ENCODE data around the gene ST3GAL3. TPM values are rescaled to one million over a fixed set of nuclear protein-coding genes. Genes with fewer than 3 reads are reported as not detected.

ST3GAL3 gene
- total and polyA plus RNA-seq, 2 donors (not counting 3 experiments of a cell fraction or from before 2014, with no cell fraction given), result 14.3 to 35.8 TPM

DNA sequence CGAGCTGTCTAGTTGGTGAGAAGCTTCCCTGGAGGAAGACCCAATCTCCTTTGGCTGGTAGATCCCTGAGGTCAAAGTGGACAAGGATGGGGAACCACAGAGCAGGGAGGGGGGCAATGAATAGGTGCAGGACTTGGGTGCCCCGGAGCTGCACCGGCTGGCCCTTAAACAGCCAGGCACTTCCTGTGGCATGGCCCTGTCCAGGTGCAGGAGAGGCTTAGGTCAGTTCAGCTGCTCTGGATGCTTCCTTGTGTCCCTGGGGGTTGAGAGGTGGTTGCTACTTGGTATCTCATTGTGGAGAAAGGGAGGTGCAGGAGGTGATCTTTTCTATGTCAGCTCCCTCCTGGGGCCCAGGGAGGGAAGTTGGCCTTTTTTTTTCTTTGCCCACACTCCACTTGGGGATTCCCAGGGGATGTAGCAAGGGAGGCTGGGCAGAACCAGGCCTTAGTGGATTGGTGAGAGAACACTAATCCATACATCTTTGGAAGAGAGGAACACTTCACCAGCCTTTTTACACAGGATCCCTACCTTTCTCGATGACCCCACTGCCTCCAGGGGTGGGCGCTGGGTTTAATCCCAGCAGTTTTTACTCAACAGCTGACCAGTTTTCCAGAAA, 1.2 kb upstream of the ST3GAL3 start:
- Histone ChIP-seq H2AFZ (ENCODE audit: low read depth, low read length) (no peak overlapping the region), H3K4me1 (ENCODE audit: control insufficient read depth, extremely low read depth, insufficient read depth, low read length) (peaks cover 30% of the 10 kb centered on the region), H3K27me3 (ENCODE audit: control insufficient read depth in 2 of 2, insufficient read depth in 2 of 2, low read length in 2 of 2) (no peaks in the 10 kb centered on the region), H3K36me3 (ENCODE audit: control insufficient read depth in 2 of 2, extremely low read depth in 1 of 2, insufficient read depth in 2 of 2, low read length in 2 of 2) (peaks cover 16 to 21% of the 10 kb centered on the region in 2 experiments), H3K4me2 (ENCODE audit: insufficient read depth, low read length) (peak overlapping the region; percentile 14), H4K20me1 (replicated peaks; ENCODE audit: control insufficient read depth, extremely low read depth, insufficient read depth, low read length) (no peaks in the 10 kb centered on the region), H3K4me3 (replicated peaks in 1 of 3; ENCODE audit: insufficient read depth in 1 of 3, low read depth in 1 of 3, low read length in 3 of 3) (peak overlapping the region in 1 of 3 experiments; percentile 36), H3K9me1 (replicated peaks; ENCODE audit: control insufficient read depth, extremely low read depth, insufficient read depth, low read length) (no peaks in the 10 kb centered on the region), H3K79me2 (ENCODE audit: control insufficient read depth, insufficient read depth, low read length) (peaks cover 19% of the 10 kb centered on the region), H3K9me3 (replicated peaks; ENCODE audit: control insufficient read depth, insufficient read depth, low read length) (no peaks in the 10 kb centered on the region), H3K9ac (replicated peaks; ENCODE audit: extremely low read depth, insufficient read depth, low read length) (peak overlapping the region; percentile 22), H3K27ac (ENCODE audit: insufficient read depth, low read depth, low read length) (no peak overlapping the region)
- CTCF ChIA-PET, result interaction anchor here (0.6 to 3.0 kb wide), 6 partner anchors 10 to 228 kb away, joined by 3 to 24 read pairs (median 4); partner anchors contain the start of gene ARTN
- intact Hi-C loops (cut with micrococcal nuclease) (loop anchor here (2.0 to 5.0 kb wide), 3 partner anchors 57 to 341 kb away; no protein-coding TSS in a partner anchor), dilution Hi-C loops (cut with MboI; ENCODE audit: extremely low pct_ligation_motif_present, low sequenced_read_pairs) (no loop called here)
- no TSS peak for BruUV-seq (replicated peaks)
- POLR2A ChIA-PET, result interaction anchor here (1.4 to 2.1 kb wide), 2 partner anchors 17 to 56 kb away, joined by 6 to 11 read pairs; partner anchors contain the start of gene KDM4A
- FAIRE-seq (no peak), DNase-seq (ENCODE audit: low read depth, low spot score) (peak; percentile 21)
- TF ChIP-seq POLR2AphosphoS5 (IDR thresholded peaks at IDR 0.05; ENCODE audit: insufficient read depth, low read depth, low read length) (no peak), MYC (IDR thresholded peaks at IDR 0.05; ENCODE audit: low read depth, low read length) (no peak), FOS (IDR thresholded peaks at IDR 0.05; ENCODE audit: borderline replicate concordance, insufficient read depth, low read length) (no peak), JUN (IDR thresholded peaks at IDR 0.05; ENCODE audit: borderline replicate concordance, insufficient read depth, insufficient read length, low read depth) (no peak), GATA2 (IDR thresholded peaks at IDR 0.05; ENCODE audit: insufficient read depth, insufficient read length, low read depth, low read length) (no peak), EZH2 (IDR thresholded peaks at IDR 0.05; ENCODE audit: borderline replicate concordance, low read depth, low read length, severe bottlenecking) (no peak), POLR2A (IDR thresholded peaks at IDR 0.05; ENCODE audit: low read depth, low read length) (no peak)
- TF ChIP-seq, protein P1, sequence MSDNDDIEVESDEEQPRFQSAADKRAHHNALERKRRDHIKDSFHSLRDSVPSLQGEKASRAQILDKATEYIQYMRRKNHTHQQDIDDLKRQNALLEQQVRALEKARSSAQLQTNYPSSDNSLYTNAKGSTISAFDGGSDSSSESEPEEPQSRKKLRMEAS (IDR thresholded peaks at IDR 0.05; ENCODE audit: insufficient read depth, insufficient read length), result no peak
- TF ChIP-seq, protein P2, sequence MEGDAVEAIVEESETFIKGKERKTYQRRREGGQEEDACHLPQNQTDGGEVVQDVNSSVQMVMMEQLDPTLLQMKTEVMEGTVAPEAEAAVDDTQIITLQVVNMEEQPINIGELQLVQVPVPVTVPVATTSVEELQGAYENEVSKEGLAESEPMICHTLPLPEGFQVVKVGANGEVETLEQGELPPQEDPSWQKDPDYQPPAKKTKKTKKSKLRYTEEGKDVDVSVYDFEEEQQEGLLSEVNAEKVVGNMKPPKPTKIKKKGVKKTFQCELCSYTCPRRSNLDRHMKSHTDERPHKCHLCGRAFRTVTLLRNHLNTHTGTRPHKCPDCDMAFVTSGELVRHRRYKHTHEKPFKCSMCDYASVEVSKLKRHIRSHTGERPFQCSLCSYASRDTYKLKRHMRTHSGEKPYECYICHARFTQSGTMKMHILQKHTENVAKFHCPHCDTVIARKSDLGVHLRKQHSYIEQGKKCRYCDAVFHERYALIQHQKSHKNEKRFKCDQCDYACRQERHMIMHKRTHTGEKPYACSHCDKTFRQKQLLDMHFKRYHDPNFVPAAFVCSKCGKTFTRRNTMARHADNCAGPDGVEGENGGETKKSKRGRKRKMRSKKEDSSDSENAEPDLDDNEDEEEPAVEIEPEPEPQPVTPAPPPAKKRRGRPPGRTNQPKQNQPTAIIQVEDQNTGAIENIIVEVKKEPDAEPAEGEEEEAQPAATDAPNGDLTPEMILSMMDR (IDR thresholded peaks at IDR 0.05; ENCODE audit: extremely low read depth in 1 of 2, insufficient read depth in 1 of 2, low read depth in 1 of 2, low read length in 2 of 2), result no peak
